Activated gamma-delta T cell treated with anti-CD3 and anti-CD28 coated beads, Interleukin-2, amount 50 U/mL, for 16 hours (primary cell): ENCODE measurements around the gene VGLL4.

ENCODE experiments used
- DNase-seq: peaks from one replicate; pipeline ENCODE4 v3.0.0-alpha.2; 2020; ENCODE audit warnings: low read depth

Gene VGLL4

GRCh38 chr3:11564577-11565001, 79.1 kb downstream of the VGLL4 start:
- no peak for DNase-seq

- no peak for DNase-seq
These were observed 79.9 kb downstream of the VGLL4 start for GRCh38 chr3:11563865-11564185.

GRCh38 chr3:11563159-11563864, 80.4 kb downstream of the VGLL4 start:
- no peak for DNase-seq

- no peak for DNase-seq
These were observed 81.3 kb downstream of the VGLL4 start for GRCh38 chr3:11562277-11562881.

GRCh38 chr3:11560746-11561145, 83.0 kb downstream of the VGLL4 start:
- DNase-seq: no peak

- no peak for DNase-seq
These were observed 83.7 kb downstream of the VGLL4 start for GRCh38 chr3:11559816-11560633.

- no peak for DNase-seq
These were observed 84.5 kb downstream of the VGLL4 start for GRCh38 chr3:11558918-11559815.

- DNase-seq: no peak
These were observed 85.3 kb downstream of the VGLL4 start for GRCh38 chr3:11558411-11558903.

- DNase-seq: no peak
These were observed 85.7 kb downstream of the VGLL4 start for GRCh38 chr3:11558002-11558401.

GRCh38 chr3:11556851-11557644, 86.7 kb downstream of the VGLL4 start:
- no peak for DNase-seq

- no peak for DNase-seq
These were observed 87.7 kb downstream of the VGLL4 start for GRCh38 chr3:11555881-11556633.

GRCh38 chr3:11555211-11555782, 88.4 kb downstream of the VGLL4 start:
- no peak for DNase-seq

GRCh38 chr3:11554666-11555065, 89.0 kb downstream of the VGLL4 start:
- DNase-seq: no peak

GRCh38 chr3:11554236-11554610, 89.5 kb downstream of the VGLL4 start:
- DNase-seq: no peak

- no peak for DNase-seq
These were observed 90.1 kb downstream of the VGLL4 start for GRCh38 chr3:11553436-11554235.

- DNase-seq: no peak
These were observed 91.1 kb downstream of the VGLL4 start for GRCh38 chr3:11552289-11553264.

- DNase-seq: no peak
These were observed 92.7 kb downstream of the VGLL4 start for GRCh38 chr3:11551036-11551435.

GRCh38 chr3:11549580-11550140, 94.1 kb downstream of the VGLL4 start:
- no peak for DNase-seq
